Activated gamma-delta T cell treated with Interleukin-2 at 50 U/mL for 16 hours (primary cell): ENCODE data around the gene AFDN.
A peak's percentile ranks its signal among the peaks of the same experiment; 100 is the strongest.

Experiments used
- DNase-seq: peaks from one replicate; pipeline ENCODE4 v3.0.0-alpha.2; 2020

The AFDN gene

GRCh38 chr6:167817016-167817415 lies 9.7 kb upstream of the AFDN start:
- no peak for DNase-seq

- no peak for DNase-seq
Observed at GRCh38 chr6:167817729-167818128, 9.0 kb upstream of the AFDN start.

- no peak for DNase-seq
Observed at GRCh38 chr6:167819576-167819975, 7.1 kb upstream of the AFDN start.

GRCh38 chr6:167820681-167821080 lies 6.0 kb upstream of the AFDN start:
- DNase-seq = no peak

- DNase-seq = no peak
Observed at GRCh38 chr6:167824591-167825331, 1.9 kb upstream of the AFDN start.

DNA sequence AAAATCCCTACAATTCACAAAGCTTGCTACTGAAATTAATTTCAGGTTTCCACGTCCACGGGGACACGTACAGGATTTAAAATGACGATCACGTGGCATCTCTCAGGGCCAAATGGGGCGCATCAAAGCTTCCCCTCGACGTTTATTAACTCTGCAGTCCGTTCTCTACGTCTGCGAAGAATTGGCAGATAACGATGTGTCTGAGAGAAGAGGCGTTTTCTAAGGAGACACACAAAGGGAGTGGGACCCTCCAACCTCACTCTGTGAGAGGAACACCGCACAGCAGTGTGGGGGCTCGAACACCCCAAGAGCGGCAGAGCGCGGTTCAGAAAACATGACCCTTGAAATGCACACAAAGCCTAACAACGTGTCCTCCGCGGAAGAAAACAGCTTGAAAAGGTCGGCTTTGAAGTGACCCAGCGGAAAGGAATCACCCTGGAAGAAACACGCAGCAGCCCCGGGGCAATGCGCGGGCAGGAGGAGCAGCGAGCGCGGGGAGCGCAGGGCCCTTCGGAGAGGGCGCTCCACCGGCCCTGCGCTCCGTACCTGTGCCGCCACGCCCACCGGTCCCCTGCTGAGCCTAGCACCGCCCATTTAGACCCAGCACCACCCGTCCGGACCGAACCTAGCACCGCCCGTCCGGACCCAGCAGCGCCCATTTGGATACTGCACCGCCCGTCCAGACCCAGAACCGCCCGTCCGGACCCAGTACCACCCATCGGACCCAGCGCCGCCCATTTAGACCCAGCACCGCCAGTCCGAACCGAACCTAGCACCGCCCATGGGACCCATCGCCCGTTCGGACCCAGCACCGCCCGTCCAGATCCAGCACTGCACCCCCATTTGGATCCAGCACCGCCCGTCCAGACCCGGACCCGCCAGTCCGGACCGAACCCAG lies 1.1 kb upstream of the AFDN start:
- DNase-seq = no peak

DNA sequence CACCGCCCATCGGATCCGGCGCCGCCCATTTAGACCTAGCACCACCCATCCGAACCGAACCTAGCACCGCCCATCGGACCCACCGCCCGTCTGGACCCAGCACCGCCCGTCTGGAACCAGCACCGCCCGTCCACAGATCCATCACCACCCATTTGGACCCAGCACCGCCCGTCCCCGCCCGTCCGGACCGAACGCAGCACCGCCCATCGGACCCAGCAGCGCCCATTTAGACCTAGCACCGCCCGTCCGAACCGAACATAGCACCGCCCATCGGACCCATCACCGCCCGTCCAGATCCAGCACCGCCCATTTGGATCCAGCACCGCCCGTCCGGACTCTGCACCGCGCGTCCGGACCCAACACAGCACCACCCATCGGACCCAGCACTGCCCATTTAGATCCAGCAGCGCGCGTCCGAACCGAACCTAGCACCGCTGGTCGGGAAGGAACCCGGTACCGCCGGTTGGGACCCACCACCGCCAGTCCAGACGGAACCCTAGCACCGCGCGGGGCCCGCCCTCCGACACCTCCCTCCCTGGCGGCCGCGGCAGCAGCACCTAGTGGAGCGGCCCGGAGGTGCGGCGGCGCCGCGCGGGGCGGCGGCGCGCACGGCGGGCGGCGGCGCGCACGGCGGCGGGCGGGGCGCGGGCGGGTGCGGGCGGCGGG lies 348 bp upstream of the AFDN start:
- DNase-seq = peak; percentile 43

- no peak for DNase-seq
Observed at GRCh38 chr6:167827583-167828324, 1.0 kb downstream of the AFDN start.

GRCh38 chr6:167828325-167828956 lies 1.7 kb downstream of the AFDN start:
- DNase-seq = no peak

- DNase-seq = no peak
Observed at GRCh38 chr6:167829513-167829912, 2.8 kb downstream of the AFDN start.

DNA sequence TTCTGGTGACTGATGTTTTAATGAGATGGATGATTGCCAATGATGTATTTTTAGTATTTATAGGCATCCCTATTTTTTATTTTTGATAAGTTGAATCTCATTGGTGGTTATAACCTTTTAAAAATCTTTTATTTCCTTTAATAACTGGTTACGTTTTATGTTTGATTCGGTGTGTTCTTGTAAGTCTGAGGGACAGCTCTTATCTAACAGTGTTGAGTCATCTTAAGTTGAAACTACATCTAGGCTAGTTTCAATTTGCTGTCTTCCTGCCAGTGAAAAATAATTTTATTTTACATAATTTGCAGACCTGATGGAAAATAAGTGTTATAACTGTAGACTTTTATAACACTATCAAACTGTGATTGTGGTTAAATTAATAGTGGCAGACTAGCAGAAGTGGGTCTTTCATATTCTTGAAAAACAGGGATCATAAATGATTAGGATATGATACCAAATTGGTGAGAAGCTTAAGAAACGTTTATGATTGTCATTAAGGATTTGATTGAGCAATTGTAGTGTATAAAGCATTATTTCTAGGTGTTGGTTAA lies 4.6 kb downstream of the AFDN start:
- no peak for DNase-seq

- no peak for DNase-seq
Observed at GRCh38 chr6:167832497-167833395, 6.0 kb downstream of the AFDN start.

GRCh38 chr6:167833396-167833763 lies 6.7 kb downstream of the AFDN start:
- no peak for DNase-seq

DNA sequence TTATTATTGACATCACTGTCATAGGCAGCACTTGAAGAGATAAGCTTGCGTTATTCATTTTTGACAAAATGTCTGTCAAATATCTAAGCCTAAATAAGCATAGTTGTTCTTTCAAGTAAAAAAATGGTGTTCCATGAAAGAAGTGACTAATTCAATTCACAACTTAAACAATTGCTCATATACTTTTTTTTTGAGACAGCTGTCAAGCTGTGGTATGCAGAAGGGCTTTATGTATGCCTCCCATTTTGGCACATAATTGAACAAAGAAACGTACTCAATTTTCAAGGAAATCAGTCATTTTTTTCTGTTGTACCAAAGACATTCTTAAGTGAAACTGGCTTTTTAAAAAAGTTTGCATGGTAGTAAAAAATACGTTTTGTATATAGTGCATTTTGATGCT lies 8.5 kb downstream of the AFDN start:
- no peak for DNase-seq

- DNase-seq = no peak
Observed at GRCh38 chr6:167836721-167837120, 10.0 kb downstream of the AFDN start.

GRCh38 chr6:167838207-167838748 lies 11.6 kb downstream of the AFDN start:
- no peak for DNase-seq

DNA sequence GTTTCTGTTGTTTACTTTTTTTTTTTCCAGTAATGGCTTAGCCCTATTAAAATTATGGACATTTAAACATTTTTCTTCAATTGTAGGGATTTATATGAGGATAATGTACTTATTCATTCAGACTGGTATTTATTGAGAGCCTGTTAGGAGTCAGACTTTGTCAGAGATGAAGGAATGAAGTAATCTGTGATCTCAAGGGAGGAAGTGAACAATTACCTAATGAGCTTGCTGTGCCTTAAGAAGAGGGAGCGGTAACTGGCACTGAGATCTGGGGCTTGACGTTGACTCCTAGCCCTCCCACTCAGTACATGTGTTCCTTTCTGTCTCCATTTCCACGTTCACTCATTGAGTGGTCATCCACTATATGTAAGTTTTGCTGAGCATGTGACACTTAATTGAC lies 12.6 kb downstream of the AFDN start:
- no peak for DNase-seq

- no peak for DNase-seq
Observed at GRCh38 chr6:167839755-167840154, 13.0 kb downstream of the AFDN start.

DNA sequence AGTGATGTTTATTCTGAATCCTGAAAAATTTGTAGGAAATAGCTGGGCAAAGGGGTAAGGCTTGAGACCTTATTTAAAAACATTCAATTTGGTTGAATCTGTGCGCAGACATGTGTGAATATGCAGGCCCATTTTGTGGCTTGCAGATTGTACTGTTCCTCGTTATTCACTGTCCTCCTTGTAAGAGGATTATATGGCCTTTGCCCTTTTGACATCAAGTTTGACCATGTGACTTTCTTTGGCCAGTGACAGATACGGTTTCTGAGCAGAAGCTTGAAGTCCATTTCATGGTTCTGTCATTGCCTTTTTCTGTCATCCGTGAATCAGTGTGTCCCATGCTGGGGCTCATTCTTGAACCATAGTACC lies 13.4 kb downstream of the AFDN start:
- no peak for DNase-seq

GRCh38 chr6:167840526-167841179 lies 13.9 kb downstream of the AFDN start:
- DNase-seq = no peak
